HPDE6-E6E7 (cell line): Measurements from ENCODE around the gene PFN1.
"Not testable (repeated sequence)": the region's sequence is repeated elsewhere in the genome, so short reads cannot be mapped to it uniquely, and the experiment has no call there.

Experiments used
- DNase-seq: peaks from one replicate; pipeline ENCODE4 v3.0.0; 2011; ENCODE audit warnings: missing footprints; ENCODE audit errors: extremely low spot score

PFN1 gene

DNA sequence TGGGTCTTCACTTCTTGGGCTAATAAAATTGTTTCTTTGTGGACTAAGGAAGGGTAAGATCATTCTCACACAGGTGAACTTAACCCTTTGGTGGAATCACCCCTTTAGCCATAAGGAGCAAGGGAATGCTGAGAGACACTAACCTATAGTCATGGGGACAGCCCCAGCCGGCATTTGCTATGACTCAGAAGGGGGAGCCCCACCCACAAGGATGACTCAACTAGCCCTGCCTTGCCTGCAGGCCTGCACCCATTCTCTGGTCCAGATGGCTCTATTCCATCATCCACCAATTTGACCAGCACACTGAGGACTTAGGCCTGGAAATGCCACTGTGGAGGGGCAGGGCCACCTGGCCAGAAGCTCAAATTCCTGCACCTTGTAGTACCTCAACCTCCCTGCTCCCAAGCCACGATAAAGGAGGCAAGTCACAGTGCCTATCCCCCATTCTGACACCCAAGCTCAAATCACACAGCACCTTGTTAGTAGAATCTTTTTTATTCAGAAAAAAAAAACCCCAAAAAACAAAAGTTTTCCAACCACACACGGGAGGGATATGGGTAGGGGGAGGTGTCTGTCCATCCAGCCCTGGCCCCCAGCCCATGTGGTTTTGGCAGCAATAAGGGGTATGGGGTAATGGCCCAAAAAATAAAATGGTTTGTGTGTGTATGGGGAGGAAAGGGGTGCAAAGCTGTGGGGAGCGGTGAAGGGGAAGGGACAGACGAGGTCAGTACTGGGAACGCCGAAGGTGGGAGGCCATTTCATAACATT is 3.0 kb downstream of the PFN1 start:
- DNase-seq, result peak; percentile 90

DNA sequence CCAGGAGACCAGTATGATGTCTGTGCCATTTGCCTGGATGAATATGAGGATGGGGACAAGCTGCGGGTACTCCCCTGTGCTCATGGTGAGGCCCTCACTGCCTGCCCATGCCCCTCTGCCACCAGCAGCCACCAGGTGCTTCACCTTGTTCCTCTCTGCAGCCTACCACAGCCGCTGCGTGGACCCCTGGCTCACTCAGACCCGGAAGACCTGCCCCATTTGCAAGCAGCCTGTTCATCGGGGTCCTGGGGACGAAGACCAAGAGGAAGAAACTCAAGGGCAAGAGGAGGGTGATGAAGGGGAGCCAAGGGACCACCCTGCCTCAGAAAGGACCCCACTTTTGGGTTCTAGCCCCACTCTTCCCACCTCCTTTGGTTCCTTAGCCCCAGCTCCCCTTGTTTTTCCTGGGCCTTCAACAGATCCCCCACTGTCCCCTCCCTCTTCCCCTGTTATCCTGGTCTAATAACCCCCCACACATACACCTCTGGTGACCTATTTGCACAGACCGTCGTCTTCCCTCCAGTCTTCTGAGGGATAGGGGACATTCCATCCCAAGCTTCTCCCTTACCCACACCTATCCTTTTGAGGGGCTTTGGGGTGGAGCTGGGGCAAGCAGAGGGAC is 3.7 kb downstream of the PFN1 start:
- DNase-seq, result no peak

DNA sequence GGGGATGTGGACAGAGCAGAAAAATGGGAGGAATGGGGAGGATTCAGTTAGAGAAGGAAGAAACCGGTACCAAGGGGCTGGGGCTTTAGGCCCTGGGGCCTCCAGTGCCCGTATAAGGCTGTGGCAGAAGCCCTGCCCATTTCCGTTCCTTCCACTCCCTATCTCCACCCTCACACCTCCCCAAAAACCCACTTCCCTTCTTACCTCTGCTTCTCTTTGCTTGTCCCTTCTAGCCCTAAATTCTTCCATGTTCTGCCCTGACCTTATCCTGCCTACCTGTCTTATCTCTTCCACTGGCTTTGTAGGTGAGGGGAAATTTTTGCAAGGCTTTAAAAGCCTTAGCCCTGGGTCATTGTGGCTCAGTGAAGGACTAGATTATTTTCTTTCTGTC is 4.2 kb downstream of the PFN1 start:
- no peak for DNase-seq

GRCh38 chr17:4942760-4943508 is 5.4 kb downstream of the PFN1 start:
- DNase-seq, result no peak

DNA sequence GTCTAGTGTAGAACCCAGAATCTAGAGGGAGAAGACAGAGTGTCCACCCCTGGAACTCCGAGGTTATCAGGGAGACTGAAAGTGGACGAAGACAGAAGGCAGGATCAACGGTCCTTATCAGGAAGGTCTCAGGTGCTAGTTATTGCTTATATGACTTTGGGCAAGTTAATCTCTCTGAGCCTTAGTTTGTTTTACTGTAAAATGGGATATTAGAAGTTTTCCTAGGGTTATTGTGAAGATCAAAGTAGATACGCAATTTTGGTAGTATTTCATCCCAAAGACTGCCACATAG is 7.1 kb downstream of the PFN1 start:
- no peak for DNase-seq

DNA sequence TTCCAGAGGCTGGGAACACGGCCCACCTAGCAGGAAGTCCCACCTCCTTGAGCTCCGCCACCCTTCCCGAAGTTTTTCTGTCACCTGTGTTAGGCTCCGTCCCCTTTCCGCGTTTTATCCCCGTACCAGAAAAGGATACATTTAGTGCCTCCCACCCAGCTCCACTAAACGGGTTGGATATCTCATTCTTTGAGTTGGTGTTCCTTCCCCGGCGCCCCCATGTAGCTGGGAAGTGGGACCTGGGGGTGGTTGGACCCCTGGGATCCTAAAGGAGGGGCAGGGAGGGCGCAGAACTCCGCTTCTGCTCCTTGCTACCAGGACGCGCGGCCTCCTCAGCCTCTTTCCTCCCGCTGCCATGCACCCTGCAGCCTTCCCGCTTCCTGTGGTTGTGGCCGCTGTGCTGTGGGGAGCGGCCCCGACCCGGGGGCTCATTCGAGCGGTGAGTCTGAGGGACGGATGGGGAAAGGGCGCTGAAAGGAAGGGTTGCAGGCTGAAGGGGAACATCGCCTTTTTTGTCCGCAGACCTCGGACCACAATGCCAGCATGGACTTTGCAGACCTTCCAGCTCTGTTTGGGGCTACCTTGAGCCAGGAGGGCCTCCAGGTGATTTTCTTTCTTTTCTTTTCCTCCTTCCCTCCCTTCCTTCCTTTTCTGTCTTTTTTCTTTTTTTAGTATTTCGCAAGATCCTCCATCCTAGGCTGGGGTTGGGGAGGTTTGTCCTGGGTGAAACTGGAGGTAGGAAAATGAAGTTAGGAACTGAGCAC is 7.6 kb downstream of the PFN1 start:
- peak; percentile 64 for DNase-seq

GRCh38 chr17:4939796-4940554 is 8.4 kb downstream of the PFN1 start, which contains the start of the genes RNF167 and SLC25A11:
TSS of gene RNF167 (plus strand) at chr17:4940268. CDS start at chr17:4940910, 642 bp downstream.
TSS of gene SLC25A11 (minus strand) at chr17:4940046. CDS start at chr17:4939910, 136 bp downstream.
- DNase-seq, result peak; percentile 96

GRCh38 chr17:4939546-4939795 is 8.9 kb downstream of the PFN1 start:
- no peak for DNase-seq

DNA sequence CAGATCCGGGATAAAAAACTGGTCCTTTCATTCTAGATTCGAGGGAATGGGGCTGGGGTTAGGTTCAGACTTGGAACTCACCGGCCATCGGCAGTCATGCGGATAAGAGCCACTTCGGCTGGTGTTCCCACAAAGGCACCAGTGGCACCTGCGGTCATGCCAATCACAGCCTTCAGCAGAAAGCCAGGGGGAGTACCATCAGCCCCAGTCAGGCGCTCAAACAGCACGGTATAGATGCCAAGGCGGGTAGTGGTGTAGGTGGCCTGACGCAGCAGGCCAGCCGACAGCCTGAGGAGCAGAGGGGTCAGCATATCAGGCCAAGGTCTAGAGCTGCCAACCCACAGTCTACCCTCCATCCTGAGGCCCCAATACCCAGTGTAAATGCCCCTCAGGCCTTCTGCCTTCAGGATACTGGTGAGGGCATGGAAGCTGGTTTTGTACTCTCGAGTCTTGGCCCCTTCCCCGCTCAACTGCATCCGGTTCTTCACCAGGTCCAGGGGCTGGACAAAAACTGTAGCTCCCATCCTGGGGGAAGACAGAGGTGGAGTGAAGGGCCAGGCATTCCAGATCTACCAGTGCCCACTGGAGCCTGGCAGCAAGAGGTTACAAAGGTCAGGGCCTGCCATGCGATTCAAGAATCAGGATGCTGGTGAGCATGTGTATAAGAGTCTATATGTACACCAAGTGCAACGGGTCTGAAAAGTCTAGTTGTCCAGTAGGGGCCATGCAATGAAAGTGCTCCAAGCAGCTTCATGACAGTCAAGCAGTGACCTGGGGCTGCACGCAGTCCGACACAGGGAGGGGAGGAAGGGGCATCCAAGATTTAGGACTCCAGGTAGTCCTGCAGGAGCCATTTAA is 9.4 kb downstream of the PFN1 start:
- no peak for DNase-seq

- DNase-seq, result no peak
These were observed 10.2 kb downstream of the PFN1 start for GRCh38 chr17:4938069-4938491.

GRCh38 chr17:4937553-4937952 is 10.8 kb downstream of the PFN1 start:
- DNase-seq, result no peak

- DNase-seq, result no peak
These were observed 11.9 kb downstream of the PFN1 start for GRCh38 chr17:4936436-4936835.

DNA sequence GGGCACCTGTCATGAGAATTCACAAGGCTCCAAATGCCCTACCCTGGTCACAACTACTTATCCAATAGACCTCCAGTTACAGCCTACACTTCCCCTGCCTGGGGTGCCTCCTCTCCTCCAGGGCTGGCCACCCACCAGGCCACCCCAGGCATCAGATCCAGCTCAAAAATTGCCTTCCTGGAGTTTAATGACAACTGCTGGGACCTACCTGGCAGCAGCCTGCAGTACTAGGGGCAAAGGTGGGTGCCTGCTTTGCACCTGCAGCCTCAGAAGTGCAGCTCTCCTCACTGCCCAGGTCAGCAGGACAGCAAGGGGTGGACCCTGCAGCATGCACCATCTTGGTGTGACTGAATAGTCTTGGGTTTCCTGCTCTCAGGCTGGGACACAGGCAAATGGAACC is 12.7 kb downstream of the PFN1 start:
- no peak for DNase-seq

DNA sequence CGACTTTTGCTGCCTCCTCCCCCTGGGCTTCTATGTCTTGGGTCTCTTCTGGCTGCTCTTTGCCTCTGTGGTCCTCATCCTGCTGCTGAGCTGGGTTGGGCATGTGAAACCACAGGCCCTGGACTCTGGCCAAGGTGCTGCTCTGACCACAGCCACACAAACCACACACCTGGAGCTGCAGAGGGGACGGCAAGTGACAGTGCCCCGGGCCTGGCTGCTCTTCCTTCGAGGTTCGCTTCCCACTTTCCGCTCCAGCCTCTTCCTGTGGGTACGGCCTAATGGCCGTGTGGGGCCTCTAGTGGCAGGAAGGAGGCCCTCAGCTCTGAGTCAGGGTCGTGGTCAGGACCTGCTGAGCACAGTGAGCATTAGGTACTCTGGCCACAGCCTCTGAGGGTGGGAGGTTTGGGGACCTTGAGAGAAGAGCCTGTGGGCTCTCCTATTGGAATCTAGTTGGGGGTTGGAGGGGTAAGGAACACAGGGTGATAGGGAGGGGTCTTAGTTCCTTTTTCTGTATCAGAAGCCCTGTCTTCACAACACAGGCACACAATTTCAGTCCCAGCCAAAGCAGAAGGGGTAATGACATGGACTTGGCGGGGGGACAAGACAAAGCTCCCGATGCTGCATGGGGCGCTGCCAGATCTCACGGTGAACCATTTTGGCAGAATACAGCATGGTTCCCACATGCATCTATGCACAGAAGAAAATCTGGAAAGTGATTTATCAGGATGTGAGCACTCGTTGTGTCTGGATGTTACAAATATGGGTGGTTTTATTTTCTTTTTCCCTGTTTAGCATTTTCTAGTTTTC is 14.0 kb downstream of the PFN1 start:
- DNase-seq, result no peak

GRCh38 chr17:4933646-4934045 is 14.7 kb downstream of the PFN1 start:
- no peak for DNase-seq

DNA sequence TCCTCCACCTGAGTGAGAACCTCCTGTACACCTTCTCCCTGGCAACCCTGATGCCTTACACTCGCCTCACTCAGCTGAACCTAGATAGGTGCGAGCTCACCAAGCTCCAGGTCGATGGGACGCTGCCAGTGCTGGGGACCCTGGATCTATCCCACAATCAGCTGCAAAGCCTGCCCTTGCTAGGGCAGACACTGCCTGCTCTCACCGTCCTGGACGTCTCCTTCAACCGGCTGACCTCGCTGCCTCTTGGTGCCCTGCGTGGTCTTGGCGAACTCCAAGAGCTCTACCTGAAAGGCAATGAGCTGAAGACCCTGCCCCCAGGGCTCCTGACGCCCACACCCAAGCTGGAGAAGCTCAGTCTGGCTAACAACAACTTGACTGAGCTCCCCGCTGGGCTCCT is 15.6 kb downstream of the PFN1 start:
- no peak for DNase-seq

DNA sequence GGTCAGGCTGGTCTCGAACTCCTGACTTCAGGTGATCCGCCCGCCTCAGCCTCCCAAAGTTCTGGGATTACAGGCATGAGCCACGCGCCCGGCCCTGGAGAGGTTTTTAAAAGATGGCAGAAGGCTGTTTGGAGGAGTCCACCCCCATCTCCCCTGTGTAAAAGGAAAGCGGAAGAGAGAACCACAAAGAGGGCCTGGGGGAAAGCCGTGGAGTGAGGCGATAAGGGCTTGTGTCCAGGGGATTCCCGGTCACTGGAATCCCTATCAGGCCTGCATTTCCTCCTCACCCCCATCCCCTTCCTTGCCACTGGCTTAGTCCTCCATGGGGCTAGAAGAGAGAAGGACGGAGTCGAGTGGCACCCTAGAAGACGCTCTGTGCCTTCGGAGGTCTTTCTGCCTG is 16.4 kb downstream of the PFN1 start, which contains the start of gene GP1BA:
Gene GP1BA (plus strand): TSS at position 315 of the 400 bp plus-strand sequence. CDS start 328 bp downstream, outside the sequence.
- no peak for DNase-seq

- no peak for DNase-seq
These were observed 19.4 kb downstream of the PFN1 start for GRCh38 chr17:4928881-4929280.

DNA sequence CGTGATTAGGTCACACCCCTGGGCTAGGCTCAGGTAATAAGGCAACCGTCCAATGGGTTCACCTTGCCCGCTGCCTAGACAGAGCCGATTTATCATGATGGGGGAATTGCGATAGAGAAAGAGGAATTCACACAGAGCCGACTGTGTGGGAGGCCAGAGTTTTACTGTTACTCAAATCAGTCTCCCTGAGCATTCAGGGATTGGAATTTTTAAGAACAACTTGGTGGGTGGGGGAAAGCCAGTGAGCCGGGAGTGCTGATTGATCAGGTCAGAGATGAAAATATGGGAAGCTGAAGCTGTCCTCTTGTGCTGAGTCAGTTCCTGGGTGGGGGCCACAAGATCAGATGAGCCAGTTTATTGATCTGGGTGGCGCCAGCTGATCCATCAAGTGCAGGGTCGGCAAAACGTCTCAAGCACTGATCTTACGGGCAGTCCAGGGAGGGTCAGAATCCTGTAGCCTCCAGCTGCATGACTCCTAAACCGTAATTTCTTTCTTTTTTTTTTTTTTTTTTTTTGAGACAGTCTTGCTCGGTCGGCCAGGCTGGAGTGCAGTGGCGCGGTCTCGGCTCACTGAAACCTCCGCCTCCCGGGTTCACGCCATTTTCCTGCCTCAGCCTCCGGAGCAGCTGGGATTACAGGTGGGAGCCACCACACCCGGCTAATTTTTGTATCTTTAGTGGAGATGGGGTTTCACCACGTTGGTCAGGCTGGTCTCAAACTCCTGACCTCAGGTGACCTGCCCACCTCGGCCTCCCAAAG is 21.6 kb downstream of the PFN1 start:
- not testable (repeated sequence) for DNase-seq
